K562 (cell line): Measurements from ENCODE around the gene SLC3A2. TPM values are rescaled to one million over a fixed set of nuclear protein-coding genes. Genes with fewer than 3 reads are reported as not detected.

ENCODE experiments used
- ATF7 ChIP-seq: fragments of 450-650 bp; IDR thresholded peaks from 2 replicates; pipeline ENCODE4 v1.7.1; 2014; ENCODE audit warnings: mild to moderate bottlenecking, moderate library complexity
- CBX3 ChIP-seq, 2 experiments: IDR thresholded peaks; 1 replicate in 1 of 2; 2 replicates in 1 of 2; pipeline ENCODE4 v1.6.1; 2012; ENCODE audit warnings: inconsistent platforms in 2 of 2, low read length in 2 of 2, borderline replicate concordance in 1 of 2, control low read depth in 1 of 2
- ELF4 ChIP-seq: fragments of 450-650 bp; formaldehyde crosslinking; IDR thresholded peaks from 2 replicates; pipeline ENCODE4 v1.4.0; 2022; ENCODE audit warnings: missing genetic modification characterization
- GABPA ChIP-seq: fragments of 200-800 bp; sonication (Bioruptor generic); conservative IDR thresholded peaks from 2 replicates; pipeline ENCODE4 v1.6.1; 2016; ENCODE audit warnings: low read depth, missing genetic modification characterization, missing compliant biosample characterization
- HDAC3 ChIP-seq: fragments of 450-650 bp; IDR thresholded peaks from 2 replicates; pipeline ENCODE4 v1.6.1; 2018; ENCODE audit warnings: borderline replicate concordance, mild to moderate bottlenecking, moderate library complexity; ENCODE audit not compliant: partially characterized antibody
- JUNB ChIP-seq: fragments of 450-650 bp; formaldehyde crosslinking; conservative IDR thresholded peaks from 2 replicates; pipeline ENCODE4 v1.4.0; 2020; ENCODE audit warnings: mild to moderate bottlenecking
- MTA2 ChIP-seq: fragments of 450-650 bp; IDR thresholded peaks from 2 replicates; pipeline ENCODE4 v1.6.1; 2016; ENCODE audit warnings: low read depth
- PYGO2 ChIP-seq: fragments of 450-650 bp; IDR thresholded peaks from 2 replicates; pipeline ENCODE4 v1.6.1; 2016; ENCODE audit warnings: mild to moderate bottlenecking, missing genetic modification characterization, moderate library complexity, missing compliant biosample characterization
- RUNX1 ChIP-seq: sonication (generic); IDR thresholded peaks from 2 replicates; pipeline ENCODE4 v1.6.1; 2016; ENCODE audit warnings: antibody characterized with exemption, low read depth
- SAFB2 ChIP-seq: fragments of 200-400 bp; formaldehyde crosslinking; IDR thresholded peaks from 2 replicates; pipeline ENCODE4 v1.6.1; 2018; ENCODE audit warnings: borderline replicate concordance, low read length, low read depth, moderate library complexity; ENCODE audit not compliant: severe bottlenecking
- SMARCE1 ChIP-seq: fragments of 450-650 bp; IDR thresholded peaks from 2 replicates; pipeline ENCODE4 v1.7.1; 2016; ENCODE audit warnings: mild to moderate bottlenecking
- STAG1 ChIP-seq: sonication (generic); formaldehyde crosslinking; IDR thresholded peaks from 2 replicates; pipeline ENCODE4 v1.5.0; 2020; ENCODE audit warnings: missing genetic modification reagents, borderline replicate concordance
- TFAM ChIP-seq: fragments of 250-450 bp; sonication (Bioruptor Pico); conservative IDR thresholded peaks from 2 replicates; pipeline ENCODE4 v1.5.0; 2021; ENCODE audit warnings: mild to moderate bottlenecking, moderate library complexity
- ZNF217 ChIP-seq: sonication (generic); formaldehyde crosslinking; IDR thresholded peaks from 2 replicates; pipeline ENCODE4 v1.8.0; 2022; ENCODE audit warnings: mild to moderate bottlenecking, missing genetic modification reagents
- ZNF253 ChIP-seq: fragments of 250-450 bp; sonication (Bioruptor Pico); conservative IDR thresholded peaks from 2 replicates; pipeline ENCODE4 v1.6.1; 2021; ENCODE audit warnings: mild to moderate bottlenecking
- ZNF316 ChIP-seq: fragments of 450-650 bp; IDR thresholded peaks from 2 replicates; pipeline ENCODE4 v1.6.1; 2016
- ZSCAN29 ChIP-seq: fragments of 450-650 bp; IDR thresholded peaks from 2 replicates; pipeline ENCODE4 v1.6.1; 2017
- polyA plus RNA-seq, 8 experiments: library from polyadenylated mRNA; depleted of rRNA in 4 of 8; stranded (reverse) in 5 of 8; unstranded in 3 of 8; fragments of >200 nt; fragmentation: Nextera tagmentation in 2 of 8; fragmentation: Illumina TruSeq in 1 of 8; extraction: Ambion mirVana in 2 of 8; extraction: Trizol in 1 of 8; gene quantifications; 2 replicates each; pipeline versions ENCODE4 v1.2.1 to v1.2.3, GENCODE V29; 2011 to 2014; ENCODE audit warnings: inconsistent platforms in 1 of 8, missing spikeins in 1 of 8
- total RNA-seq, 7 experiments: library from RNA; depleted of rRNA in 6 of 7; stranded (reverse); fragments of >200 nt in 6 of 7; fragmentation: Illumina TruSeq in 2 of 7; extraction: Trizol in 2 of 7; gene quantifications; 2 replicates each; pipeline versions ENCODE4 v1.2.1 to v1.2.3, GENCODE V29; 2011 to 2021; ENCODE audit warnings: low replicate concordance in 1 of 7
- TF ChIP-seq, protein P1 (sequence below), 2 experiments: fragments of 450-650 bp; IDR thresholded peaks; 2 replicates each; pipeline ENCODE4 v1.6.1; 2016
- TF ChIP-seq, protein P2 (sequence below): sonication (generic); formaldehyde crosslinking; IDR thresholded peaks from 2 replicates; pipeline ENCODE4 v1.8.1; 2022; ENCODE audit warnings: missing genetic modification reagents
- TF ChIP-seq, protein P3 (sequence below): IDR thresholded peaks from 2 replicates; pipeline ENCODE4 v1.6.1; 2011; ENCODE audit warnings: borderline replicate concordance, low read depth, mild to moderate bottlenecking, moderate library complexity, low read length; ENCODE audit not compliant: insufficient read depth, poor library complexity, severe bottlenecking
- TF ChIP-seq, protein P4 (sequence below): fragments of 450-650 bp; formaldehyde crosslinking; IDR thresholded peaks from 2 replicates; pipeline ENCODE4 v1.4.0; 2020; ENCODE audit warnings: mild to moderate bottlenecking, mixed read lengths

The SLC3A2 gene
- total and polyA plus RNA-seq, 9 of the 15 experiments (the other 6 are each of a cell fraction or from before 2014, with no cell fraction given): 20.0 to 296 (median 214) TPM

DNA sequence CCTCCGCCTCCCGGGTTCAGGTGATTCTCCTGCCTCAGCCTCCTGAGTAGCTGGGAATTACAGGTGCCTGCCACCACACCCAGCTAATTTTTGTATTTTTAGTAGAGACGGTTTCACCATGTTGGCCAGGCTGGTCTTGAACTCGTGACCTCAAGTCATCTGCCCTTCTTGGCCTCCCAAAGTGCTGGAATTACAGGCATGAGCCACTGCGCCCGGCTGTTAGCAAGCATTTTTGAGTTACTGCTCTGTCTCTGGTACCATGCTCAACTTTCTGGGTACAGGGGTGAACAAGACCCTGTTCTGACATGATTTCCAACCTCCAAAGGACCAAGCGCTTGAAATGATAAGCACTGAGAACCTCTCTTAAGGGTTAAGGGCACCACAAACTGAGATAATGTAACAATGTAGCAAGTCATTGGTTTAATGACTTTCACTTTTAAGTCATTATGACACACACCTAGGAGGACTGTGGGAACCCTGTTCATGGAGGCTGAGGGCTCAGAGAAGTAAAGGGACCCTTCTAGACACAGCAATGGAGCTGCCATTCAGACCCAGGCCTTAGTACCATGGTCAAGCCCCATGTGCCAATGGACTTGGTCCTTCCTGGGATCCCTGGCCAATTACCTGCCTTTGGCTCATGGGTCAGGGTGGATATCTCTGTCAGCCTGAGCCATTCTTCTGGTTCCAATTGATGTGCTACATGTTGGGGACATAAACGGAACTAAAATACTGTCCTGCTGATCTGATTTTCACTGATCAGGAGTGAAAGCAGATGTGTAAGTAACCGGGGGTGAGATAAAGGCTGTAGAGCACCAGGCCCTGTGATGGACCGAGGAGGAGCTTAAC, 11.6 kb downstream of the SLC3A2 start (continued):
- TF ChIP-seq, protein P1, sequence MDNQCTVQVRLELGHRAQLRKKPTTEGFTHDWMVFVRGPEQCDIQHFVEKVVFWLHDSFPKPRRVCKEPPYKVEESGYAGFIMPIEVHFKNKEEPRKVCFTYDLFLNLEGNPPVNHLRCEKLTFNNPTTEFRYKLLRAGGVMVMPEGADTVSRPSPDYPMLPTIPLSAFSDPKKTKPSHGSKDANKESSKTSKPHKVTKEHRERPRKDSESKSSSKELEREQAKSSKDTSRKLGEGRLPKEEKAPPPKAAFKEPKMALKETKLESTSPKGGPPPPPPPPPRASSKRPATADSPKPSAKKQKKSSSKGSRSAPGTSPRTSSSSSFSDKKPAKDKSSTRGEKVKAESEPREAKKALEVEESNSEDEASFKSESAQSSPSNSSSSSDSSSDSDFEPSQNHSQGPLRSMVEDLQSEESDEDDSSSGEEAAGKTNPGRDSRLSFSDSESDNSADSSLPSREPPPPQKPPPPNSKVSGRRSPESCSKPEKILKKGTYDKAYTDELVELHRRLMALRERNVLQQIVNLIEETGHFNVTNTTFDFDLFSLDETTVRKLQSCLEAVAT (IDR thresholded peaks at IDR 0.05): 0 out of 4 replicates have a peak, but pooled peaks of 1 of the 2 experiments have one; percentile 10
- TF ChIP-seq ATF7 (peak; percentile 27; the same call in 1 of the 2 replicates), ZSCAN29 (no peak), SMARCE1 (0 out of 2 replicates have a peak, but pooled peaks have one; percentile 28), PYGO2 (tag) (no peak), ZNF253 (CRISPR knock-in tag) (no peak), MTA2 (no peak), RUNX1 (no peak), ZNF217 (CRISPR knock-in tag) (no peak), STAG1 (CRISPR knock-in tag) (no peak), HDAC3 (no peak), GABPA (no peak), SAFB2 (no peak), CBX3 (IDR thresholded peaks at IDR 0.05; ENCODE audit: borderline replicate concordance in 1 of 2, low read length in 2 of 2) (no peak), TFAM (CRISPR knock-in tag) (no peak), JUNB (CRISPR knock-in tag) (no peak), ELF4 (no peak), ZNF316 (peak; percentile 90)
- TF ChIP-seq, protein P2, sequence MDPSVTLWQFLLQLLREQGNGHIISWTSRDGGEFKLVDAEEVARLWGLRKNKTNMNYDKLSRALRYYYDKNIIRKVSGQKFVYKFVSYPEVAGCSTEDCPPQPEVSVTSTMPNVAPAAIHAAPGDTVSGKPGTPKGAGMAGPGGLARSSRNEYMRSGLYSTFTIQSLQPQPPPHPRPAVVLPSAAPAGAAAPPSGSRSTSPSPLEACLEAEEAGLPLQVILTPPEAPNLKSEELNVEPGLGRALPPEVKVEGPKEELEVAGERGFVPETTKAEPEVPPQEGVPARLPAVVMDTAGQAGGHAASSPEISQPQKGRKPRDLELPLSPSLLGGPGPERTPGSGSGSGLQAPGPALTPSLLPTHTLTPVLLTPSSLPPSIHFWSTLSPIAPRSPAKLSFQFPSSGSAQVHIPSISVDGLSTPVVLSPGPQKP (CRISPR knock-in tag): no peak
- TF ChIP-seq, protein P3, sequence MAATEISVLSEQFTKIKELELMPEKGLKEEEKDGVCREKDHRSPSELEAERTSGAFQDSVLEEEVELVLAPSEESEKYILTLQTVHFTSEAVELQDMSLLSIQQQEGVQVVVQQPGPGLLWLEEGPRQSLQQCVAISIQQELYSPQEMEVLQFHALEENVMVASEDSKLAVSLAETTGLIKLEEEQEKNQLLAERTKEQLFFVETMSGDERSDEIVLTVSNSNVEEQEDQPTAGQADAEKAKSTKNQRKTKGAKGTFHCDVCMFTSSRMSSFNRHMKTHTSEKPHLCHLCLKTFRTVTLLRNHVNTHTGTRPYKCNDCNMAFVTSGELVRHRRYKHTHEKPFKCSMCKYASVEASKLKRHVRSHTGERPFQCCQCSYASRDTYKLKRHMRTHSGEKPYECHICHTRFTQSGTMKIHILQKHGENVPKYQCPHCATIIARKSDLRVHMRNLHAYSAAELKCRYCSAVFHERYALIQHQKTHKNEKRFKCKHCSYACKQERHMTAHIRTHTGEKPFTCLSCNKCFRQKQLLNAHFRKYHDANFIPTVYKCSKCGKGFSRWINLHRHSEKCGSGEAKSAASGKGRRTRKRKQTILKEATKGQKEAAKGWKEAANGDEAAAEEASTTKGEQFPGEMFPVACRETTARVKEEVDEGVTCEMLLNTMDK: no peak
- TF ChIP-seq, protein P4, sequence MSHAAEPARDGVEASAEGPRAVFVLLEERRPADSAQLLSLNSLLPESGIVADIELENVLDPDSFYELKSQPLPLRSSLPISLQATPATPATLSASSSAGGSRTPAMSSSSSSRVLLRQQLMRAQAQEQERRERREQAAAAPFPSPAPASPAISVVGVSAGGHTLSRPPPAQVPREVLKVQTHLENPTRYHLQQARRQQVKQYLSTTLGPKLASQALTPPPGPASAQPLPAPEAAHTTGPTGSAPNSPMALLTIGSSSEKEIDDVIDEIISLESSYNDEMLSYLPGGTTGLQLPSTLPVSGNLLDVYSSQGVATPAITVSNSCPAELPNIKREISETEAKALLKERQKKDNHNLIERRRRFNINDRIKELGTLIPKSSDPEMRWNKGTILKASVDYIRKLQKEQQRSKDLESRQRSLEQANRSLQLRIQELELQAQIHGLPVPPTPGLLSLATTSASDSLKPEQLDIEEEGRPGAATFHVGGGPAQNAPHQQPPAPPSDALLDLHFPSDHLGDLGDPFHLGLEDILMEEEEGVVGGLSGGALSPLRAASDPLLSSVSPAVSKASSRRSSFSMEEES (CRISPR knock-in tag): peak; percentile 39
